LHCN-M2 (cell line): Measurements from ENCODE around the gene DAZAP2. TPM values are rescaled to one million over a fixed set of nuclear protein-coding genes. Genes with fewer than 3 reads are reported as not detected.

Experiments
- DNase-seq: peaks from one replicate; pipeline ENCODE4 v3.0.0-alpha.2; 2012; ENCODE audit warnings: low read depth
- polyA plus RNA-seq: library from polyadenylated mRNA; unstranded; fragments of >200 nt; gene quantifications from one replicate; pipeline ENCODE4 v1.2.1, GENCODE V29; 2012; ENCODE audit warnings: missing spikeins
- total RNA-seq: library from RNA; depleted of rRNA; stranded (reverse); fragments of >200 nt; gene quantifications from 2 replicates; pipeline ENCODE4 v1.2.3, GENCODE V29; 2014; rRNA removed

The DAZAP2 gene, protein sequence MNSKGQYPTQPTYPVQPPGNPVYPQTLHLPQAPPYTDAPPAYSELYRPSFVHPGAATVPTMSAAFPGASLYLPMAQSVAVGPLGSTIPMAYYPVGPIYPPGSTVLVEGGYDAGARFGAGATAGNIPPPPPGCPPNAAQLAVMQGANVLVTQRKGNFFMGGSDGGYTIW
- total RNA-seq = 147 and 195 TPM in 2 replicates
- polyA plus RNA-seq = 175 TPM

DNA sequence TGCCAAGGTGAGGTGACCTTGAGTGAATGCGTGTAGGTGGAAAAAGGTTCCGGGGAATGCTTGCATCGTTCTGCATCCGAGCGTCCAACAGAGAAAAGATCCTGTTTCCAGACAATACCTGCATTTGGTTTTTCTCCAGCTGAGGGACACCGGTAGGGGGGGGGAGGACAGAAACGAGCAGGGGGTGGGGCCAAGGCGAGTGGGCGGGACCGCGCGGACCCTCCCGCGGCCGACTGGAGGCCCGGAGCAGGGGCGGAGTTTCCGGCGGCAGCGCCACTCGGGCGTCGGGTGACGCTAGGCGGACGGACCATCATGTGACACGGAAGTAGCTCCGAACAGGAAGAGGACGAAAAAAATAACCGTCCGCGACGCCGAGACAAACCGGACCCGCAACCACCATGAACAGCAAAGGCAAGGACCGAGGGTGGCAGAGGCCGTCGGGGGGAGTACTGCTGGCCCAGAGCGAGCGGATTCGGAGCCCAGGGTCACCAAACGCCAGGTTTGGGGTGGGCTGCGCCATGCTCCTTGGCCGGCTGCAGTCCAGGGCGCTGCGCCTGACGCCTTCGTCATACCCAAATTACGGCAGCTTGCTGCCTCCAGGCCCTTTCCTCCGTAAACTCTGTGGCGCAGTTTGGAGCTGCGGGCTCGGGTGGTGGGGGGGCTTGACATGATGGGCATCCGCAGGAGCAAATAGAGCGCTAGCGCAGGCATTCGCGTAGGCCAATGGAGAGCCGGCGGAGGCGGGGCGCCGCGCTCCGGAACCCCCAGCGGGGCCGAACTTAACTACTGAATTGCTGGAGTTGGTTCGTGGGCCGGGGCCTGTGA is at the start of gene DAZAP2:
Gene DAZAP2, plus strand, starts transcription at position 317 of the 825 bp plus-strand sequence. Its CDS starts 82 bp downstream, at position 399.
- DNase-seq = peak; percentile 91

DNA sequence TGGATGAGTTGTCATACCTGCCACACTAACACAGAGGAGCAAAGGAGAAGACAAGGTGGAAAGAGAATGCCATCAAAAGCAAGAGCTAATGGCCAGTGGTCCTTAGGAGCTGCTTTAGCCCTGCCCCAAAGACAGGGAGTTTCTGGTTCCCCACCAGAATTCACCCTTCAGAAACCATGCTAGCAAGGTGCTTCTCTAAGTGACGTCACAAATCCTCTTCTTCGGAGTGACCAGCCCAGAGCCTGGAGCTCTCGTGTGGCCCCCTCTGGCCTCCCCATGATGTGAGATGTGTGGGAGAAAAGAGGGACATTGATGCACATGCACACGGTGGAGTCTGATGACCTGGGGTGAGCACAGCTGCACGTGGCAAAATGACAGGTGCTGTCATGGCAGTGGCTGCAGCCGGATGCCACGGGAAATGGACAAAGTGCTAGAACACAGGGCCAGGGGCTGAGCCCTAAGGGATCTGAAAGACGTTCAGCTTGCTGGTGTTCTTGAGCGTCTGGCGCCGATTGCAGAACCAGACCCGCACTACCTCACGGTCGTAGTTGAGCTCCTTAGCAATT is 48.8 kb upstream of the DAZAP2 start:
- no peak for DNase-seq

DNA sequence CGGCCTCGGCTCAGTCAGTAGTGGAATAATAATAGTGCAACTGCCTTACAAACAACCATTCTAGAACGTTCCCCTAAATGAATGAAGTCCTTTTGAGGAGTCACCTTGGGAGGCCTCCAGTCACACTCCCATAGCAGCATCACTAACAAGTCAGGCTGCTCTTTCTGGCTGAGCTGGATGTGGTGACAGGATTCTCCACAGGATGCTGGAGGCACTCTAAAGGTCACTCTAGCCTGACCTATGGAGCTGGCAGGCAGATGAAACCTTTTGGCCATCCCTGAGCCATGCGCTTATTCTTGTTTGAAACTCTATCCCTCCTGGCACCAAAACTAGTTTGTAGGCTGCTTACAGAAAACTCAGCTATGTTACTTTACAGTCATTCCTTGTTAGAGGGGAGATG is 47.8 kb upstream of the DAZAP2 start:
- DNase-seq = no peak

DNA sequence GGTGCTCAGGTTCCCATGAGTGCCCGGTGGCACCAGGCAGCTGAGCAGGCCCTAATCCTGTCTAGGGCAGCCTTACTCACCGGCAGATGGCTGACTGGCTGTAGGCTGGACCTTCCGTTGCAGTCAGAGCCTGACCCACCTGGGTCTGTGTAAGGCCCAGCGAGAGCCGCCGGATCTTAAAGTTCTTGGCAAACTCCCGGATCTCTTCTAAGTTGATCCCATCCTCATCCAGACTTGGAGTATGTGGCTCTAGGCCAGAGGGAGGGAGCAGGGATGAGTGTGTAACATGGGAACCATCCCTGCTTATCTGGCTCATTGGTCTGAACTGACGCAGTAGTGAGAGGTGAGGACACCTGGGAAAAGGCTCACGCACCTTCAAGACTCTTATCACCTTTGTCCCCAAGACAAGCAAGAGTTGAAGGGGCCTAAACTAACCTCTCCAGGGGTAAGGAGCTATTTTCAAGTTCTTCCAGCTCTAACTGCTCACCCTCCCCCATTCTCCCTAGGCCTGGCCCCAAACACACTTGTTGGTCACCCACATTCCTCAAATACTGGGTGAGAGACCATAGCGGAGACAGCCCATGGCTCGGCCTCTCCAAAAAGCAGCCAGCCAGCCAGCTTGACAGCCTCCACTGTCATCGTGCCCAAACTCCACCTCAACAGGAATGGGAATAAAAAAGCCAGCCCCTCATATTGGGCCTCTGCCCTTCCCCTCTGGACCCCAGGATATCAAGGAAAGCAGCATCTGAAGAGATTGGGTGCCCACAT is 46.9 kb upstream of the DAZAP2 start:
- no peak for DNase-seq

DNA sequence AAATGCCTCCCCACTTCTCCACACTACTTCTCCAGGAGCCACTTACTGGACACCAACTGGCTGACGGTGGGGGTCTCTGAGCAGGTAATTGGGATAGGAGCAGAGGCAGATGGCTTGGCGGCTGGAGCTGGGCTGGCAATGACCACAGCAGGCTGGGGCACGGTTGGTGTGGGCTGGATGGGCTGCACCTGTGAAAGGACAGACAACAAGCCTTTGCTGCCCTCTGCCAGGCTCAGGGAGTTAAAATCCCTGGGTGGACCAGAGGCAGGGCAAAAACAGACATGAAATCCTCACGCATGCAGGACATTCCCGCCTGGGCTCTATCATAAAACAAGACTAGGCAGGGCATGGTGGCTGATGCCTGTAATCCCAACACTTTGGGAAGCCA is 46.3 kb upstream of the DAZAP2 start:
- DNase-seq = no peak

DNA sequence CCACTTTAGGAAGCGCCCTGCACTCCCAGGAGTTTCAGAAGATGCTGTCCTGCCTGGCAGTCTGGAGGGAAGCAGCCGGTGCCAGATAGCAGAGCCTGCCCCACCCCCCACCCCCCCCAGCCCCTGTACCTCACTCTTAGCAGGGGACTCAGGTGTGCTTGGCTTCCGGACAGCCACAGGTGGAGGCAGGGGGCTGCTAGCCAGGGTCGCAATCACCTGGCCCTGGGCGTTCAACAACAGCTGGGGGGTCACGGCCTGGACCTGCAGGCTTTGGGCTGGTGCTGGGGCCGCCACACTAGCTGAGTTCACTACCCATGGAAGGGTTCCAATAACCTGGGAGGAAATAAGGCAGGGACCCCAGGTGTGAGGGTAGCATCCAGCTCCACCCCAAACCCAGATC is 42.8 kb upstream of the DAZAP2 start:
- no peak for DNase-seq

DNA sequence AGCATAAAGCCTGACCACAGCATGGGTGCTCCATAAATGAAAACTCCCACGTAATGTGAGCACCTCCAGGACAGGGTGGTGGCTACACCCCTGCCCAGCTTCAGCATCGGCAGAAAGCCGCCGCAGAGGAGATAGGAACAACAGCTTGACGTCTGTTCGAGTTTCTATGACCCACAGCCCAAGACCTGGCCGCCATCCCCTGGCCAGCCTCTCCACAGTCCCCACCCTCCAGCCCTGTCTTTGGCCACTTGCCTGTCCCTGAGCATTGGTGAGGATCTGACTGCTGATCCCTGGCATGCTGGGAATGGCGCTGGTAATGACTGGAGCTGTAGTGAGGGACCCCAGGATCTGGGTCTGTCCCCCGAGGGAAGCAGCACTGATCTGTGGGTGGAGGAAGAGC is 42.1 kb upstream of the DAZAP2 start:
- DNase-seq = no peak

DNA sequence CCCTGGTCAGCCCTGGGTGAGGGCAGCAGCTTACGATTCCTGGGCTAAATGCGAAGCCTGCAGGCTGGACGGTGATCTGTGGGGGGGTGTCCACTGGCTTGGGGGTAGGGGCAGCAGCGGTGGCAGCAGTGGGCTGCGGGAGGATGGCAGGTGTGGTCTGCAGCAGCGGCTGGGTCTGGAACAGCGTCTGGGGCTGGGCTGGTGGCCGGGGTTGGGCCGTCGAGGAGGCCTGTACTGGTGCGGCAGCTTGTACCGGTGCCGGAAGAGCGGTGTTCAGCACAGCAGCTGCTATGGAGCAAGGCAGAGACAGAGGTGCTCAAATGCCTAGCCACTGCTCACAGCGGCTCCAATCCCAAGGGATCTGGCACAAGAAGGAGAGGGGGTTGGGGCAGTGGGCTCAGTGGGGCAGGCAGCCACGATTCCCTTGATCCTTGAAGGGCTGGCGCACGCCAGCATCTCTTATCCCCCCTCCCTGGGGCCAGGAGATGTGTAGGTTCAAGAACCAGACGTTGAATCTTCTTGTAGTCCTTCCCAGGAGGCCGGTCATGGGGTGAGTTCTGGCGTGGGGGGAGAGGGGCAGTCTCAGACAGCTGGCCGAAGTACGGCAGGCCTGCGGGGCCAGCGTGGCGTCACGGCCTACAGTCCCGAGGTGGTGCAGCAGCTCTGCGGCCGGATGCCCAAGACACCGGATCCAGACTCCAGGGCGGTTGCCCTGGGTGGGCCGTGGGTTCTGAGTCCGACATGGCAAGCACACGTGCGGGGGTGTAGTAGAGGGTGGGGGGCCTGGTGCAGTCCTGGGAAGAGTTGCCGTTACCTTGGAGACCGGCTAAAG is 40.7 kb upstream of the DAZAP2 start:
- DNase-seq = no peak

DNA sequence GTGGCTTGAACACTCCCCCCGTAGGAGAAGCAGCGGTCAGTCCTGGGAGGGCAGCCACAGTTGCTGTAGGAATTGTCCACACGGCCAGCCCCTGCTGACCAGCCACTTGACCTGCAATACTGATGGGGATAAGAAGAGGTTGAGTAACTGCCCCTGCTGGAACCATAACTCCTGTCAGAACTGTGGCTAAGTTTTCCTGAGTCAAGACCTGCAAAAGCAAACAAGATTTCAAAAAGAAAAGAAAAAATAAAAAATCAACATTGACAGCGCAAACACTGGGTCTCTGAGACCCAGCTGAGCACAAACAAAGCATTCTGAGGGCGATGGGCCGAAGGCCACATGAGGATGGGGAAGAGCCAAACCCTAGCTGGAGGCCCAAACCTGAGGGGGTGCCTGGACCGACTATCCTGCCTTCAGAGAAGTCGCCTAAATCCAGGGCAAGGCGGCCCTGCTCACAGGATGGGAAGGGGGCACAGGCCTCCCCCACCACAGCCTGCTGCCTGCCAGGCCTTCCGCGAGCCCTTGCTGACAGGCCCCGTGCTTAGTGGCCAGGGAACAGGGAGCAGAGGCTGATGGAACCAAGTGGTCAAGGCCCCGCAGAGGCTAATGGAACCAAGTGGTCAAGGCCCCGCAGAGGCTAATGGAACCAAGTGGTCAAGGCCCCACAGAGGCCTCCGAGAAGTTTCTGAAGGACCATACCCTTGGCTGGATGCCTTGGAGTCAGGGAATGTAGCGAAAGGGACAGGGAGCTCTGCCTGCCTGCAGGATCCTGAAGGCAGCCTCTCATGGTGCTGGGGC is 39.9 kb upstream of the DAZAP2 start:
- DNase-seq = no peak

DNA sequence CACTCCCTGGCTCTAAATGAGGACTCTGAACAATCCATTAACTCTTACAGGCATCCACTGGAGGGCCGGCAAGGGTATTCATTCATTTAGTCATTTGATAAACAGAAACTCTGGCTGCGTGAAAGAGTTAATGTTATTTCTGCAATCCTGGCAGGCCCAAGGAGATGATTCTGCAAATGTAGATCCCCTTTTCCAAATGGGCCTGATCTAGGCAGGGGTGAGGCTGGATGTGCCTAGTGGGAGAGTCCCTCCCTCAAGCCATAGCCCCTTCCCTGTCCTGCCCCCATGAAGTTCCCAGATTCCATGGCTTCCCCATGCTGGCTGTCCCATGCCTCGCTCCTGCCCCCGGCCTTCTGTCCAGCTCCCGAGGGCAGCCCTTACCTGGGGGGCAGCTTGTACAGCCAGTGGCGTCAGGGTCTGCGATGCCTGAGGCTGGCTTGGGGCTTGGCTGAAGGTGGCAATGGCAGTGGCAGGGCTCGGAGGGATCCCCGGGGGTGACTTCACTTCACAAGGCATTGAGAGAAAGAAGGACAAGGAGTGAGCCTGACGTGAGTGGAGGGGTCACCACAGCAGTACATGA is 39.2 kb upstream of the DAZAP2 start:
- DNase-seq = no peak

DNA sequence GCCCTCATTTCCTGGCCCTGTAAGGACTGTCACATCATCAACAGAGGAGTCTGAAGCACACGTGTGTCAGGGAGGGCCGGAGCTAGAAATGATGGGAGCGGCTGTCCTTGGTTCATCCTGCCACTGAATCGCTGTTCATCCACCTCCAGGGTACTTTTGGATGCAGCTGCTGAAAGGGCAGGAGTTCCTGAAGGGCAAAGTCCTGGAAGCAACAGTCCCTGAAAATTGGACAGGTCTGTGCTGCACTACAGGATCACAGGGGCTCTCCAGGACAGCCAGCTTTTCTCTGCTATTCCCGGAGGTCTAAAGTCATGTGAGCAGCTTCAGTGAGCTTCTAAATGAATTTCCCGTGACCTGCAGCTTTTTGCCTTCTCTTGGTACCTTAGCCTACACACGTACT is 38.5 kb upstream of the DAZAP2 start:
- DNase-seq = no peak

DNA sequence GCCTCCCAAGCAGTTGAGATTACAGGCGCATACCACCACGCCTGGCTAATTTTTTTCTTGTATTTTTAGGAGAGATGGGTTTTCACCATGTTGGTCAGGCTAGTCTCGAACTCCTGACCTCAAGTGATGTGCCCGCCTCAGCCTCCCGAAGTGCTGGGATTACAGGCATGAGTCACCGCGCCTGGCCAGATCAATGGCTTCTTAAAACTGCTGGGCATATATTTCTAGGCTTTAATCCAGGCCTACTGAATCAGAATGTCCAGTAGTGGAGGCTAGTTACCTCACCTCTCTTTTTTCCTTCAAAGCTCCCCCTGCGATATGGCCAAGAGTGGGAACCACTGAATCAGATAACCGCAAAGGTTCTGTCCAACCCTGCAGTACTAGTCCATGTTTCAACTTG is 37.8 kb upstream of the DAZAP2 start:
- no peak for DNase-seq

DNA sequence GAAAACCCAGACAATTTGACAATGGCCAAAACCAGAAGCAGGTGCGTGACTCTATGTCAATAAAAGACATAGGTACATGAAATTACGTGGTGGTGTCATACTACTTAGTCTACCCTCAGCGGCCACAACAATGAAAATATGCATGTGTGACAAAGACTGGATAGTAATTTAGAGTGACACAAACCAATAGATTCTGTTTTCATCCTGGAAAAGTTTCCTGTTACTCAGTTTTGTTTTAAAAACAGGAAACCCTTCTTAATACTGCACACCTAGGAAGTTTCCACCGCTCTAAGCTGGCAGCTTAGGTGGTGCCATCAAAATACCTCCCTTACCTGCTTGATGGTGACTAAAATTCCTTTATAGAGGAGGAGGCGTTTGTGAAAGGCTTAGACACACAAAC is 35.9 kb upstream of the DAZAP2 start:
- no peak for DNase-seq

DNA sequence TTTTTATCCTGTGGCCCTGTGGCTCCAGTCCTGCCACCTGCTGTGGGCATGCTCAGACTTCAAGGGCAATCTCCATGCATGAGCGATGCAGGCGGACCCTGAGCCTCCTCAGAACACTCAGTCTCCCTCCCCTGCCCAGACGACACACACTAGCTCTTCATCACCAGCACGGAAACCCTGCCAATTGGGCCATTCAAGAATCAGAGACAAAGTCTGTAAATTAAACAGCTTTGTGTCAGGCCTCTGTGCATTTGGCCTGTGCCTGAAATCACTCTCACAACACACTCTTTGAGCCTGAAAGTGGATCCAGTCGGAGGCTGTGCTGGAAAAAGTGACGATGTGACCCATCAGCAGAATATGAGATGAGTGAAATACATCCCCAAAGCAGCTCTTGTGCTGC is 33.3 kb upstream of the DAZAP2 start:
- no peak for DNase-seq

DNA sequence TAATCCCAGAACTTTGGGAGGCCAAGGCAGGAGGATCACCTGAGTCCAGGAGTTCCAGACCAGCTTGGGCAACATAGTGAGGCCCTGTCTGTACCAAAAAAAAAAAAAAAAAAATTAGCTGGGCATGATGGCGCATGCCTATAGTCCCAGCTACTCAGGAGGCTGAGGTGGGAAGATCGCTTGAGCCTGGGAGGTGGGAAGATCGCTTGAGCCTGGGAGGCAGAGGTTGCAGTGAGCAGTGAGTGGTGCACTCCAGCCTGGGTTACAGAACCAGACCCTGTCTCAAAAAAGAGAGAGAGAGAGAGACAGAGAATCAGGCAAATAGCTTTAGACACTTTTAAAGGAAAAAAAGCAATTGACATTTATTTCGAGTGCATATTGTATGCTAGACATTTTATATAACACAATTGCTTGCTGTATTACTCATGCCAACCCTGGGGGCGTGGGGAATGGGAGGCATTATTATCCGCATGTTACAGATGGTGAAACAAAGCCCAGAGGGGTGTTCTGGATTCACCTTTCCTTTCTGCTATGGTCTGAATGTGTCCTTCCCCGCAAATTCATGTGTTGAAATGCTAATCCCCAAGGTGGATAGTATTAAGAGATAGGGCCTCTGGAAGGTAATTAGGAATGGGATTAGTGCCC is 30.5 kb upstream of the DAZAP2 start:
- DNase-seq = no peak

DNA sequence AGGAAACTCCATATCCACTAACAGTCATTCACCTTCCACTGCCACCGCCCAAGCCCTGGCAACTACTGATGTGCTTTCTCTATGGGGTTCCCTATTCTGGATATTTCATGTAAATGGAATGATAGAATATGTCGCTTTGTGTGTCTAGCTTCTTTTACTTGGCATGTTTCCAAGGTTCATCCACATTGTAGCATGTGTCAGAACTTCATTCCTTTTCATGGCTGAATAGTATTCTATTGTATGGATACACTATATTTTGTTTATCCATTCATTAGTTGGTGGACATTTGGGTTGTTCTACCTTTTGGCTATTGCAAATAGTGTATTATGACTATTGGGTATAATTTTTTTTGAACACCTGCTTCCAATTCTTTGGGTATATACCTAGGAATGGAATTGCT is 29.4 kb upstream of the DAZAP2 start:
- DNase-seq = no peak

DNA sequence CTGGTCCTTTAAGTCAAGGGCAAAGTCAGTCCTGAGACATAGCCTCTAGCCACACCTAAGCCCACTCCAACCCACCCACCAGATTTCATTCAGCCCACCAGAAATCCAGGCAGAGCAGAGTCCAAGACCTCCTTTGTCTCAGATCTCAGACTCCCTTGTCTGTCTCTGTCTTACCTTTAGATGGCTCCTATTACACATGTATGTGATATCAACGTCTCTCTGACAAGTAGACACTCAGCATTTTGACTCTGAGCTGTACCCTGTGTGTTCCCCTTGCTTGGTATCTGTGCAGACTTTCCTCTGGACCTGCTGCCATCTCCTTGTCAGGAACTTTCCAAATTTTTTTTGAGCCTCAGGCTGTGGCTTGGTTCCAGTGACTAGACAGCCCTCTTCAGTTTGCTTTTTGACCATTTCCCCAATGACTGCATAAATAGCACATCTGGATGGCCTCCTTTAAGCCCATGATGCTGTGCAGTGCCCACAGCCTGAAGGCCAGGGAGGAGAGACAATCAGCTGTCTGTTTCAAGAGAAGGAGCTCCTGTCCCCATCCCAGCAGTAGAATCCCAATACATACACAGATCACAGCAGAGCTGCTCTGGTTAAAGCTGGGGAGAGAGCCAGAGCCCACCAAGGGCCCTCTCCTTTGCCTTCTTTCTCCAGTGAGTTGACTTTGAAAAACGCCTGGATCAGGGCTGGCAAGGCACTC is 27.8 kb upstream of the DAZAP2 start:
- no peak for DNase-seq

DNA sequence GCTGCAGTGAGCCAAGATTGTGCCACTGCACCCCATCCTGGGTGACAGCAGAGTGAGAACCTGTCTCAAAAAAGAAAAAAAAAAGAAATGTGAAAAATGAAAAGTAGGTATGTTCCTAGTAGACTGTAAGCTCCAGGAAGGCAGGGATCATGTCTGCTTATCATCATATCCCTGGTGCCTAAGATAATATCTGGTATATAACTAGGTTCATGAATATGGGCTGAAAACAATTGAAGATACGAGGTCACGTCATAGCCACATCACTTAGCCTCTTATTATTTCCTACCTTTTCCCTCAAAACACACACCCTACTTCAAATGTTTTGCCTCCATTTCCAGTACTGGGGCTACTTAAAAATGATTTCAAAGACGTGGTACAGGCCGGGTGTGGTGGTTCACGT is 23.7 kb upstream of the DAZAP2 start:
- DNase-seq = no peak

DNA sequence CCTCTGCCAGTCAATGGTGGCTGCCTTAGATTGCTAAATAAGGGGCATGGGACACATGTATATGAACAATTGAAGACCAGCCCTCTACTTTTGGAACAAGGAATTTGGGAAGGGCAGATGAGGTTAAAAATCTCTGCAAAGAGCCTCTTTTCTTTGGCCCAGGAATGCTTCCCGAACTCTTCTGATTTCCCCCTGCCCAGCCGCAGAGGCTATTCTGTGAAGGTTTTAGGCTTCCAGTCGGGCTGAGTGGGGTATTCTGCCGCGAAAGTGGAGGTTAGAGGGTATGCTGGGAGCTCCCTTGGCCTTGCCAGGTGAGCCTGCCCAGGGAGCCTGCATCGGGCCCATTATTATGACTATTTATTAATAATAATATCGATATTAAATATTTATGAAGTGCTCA is 22.0 kb upstream of the DAZAP2 start:
- DNase-seq = no peak
